ENCODE measurements around the gene ANAPC16. TPM values are rescaled to one million over a fixed set of nuclear protein-coding genes. Genes with fewer than 3 reads are reported as not detected.
A peak's percentile ranks its signal among the peaks of the same experiment; 100 is the strongest.
"Not testable (repeated sequence)": the region's sequence is repeated elsewhere in the genome, so short reads cannot be mapped to it uniquely, and the experiment has no call there.

Gene ANAPC16
- total RNA-seq, 2 donors from 2014 or later = 44.0 to 46.7 TPM

GRCh38 chr10:72245949-72246525 is 30.2 kb downstream of the ANAPC16 start:
- H3K27me3 ChIP-seq (replicated peaks; ENCODE audit: insufficient read depth) = no peaks in the 10 kb centered on the region
- H3K36me3 ChIP-seq = no peaks in the 10 kb centered on the region
- H3K9me3 ChIP-seq = no peaks in the 10 kb centered on the region
- peak overlapping the region; percentile 90 to 96 for H3K27ac ChIP-seq
- DNase-seq (ENCODE audit: low spot score) (no peak), ATAC-seq (ENCODE audit: insufficient number of reproducible peaks, low FRiP score, low read depth) (no peak)
- H3K4me3 ChIP-seq = no peak overlapping the region
- H3K4me1 ChIP-seq (ENCODE audit: control insufficient read depth in 1 of 2, low read depth in 2 of 2) = peaks cover 75 to 94% of the 10 kb centered on the region in 2 donors
- TF ChIP-seq CTCF (IDR thresholded peaks at IDR 0.05) = no peak

- DNase-seq (ENCODE audit: low spot score) (peak; percentile 71), ATAC-seq (ENCODE audit: insufficient number of reproducible peaks, low FRiP score, low read depth) (peak; percentile 75)
- Histone ChIP-seq H3K4me3 (peak overlapping the region; percentile 49), H3K9me3 (no peaks in the 10 kb centered on the region), H3K4me1 (ENCODE audit: control insufficient read depth in 1 of 2, low read depth in 2 of 2) (peaks cover 67 to 94% of the 10 kb centered on the region in 2 donors), H3K36me3 (no peaks in the 10 kb centered on the region), H3K27me3 (replicated peaks; ENCODE audit: insufficient read depth) (no peaks in the 10 kb centered on the region), H3K27ac (peak overlapping the region; percentile 90 to 96)
- TF ChIP-seq CTCF (IDR thresholded peaks at IDR 0.05) = no peak
These were observed 32.8 kb downstream of the ANAPC16 start for GRCh38 chr10:72248468-72249151.

DNA sequence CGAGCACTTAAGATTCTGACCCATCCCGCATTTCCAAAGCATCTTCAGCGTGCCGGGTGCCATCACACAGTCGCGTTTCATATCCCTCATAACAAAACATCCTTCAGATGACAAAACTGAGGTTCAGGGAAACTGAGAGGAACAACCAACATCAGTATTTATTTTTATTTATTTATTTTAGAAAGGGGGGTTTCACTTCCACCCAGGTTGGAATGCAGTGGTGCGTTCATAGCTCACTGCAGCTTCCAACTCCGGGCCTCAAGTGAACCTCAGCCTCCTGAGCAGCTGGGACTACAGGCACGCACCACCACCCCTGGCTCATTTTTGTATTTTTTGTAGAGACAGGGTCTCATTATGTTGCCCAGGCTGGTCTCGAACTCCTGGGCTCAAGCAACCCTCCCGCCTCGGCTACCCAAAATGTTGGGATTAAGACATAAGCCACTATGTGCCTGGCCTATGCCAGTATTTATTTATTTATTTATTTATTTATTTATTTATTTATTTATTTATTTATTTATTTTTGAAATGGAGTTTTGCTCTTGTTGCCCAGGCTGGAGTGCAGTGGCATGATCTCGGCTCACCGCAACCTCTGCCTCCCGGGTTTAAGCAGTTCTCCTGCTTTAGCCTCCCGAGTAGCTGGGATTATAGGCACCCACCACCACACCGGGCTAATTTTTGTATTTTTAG is 33.5 kb downstream of the ANAPC16 start:
- not testable (repeated sequence) for H3K36me3 ChIP-seq; ATAC-seq (ENCODE audit: insufficient number of reproducible peaks, low FRiP score, low read depth); H3K27me3 ChIP-seq (replicated peaks; ENCODE audit: insufficient read depth); H3K9me3 ChIP-seq; DNase-seq (ENCODE audit: low spot score)
- Histone ChIP-seq H3K27ac (peak overlapping the region; percentile 90 to 96), H3K4me1 (ENCODE audit: control insufficient read depth in 1 of 2, low read depth in 2 of 2) (peaks cover 71 to 94% of the 10 kb centered on the region in 2 donors), H3K4me3 (peak overlapping the region; percentile 49)

GRCh38 chr10:72250666-72251065 is 34.9 kb downstream of the ANAPC16 start:
- Histone ChIP-seq H3K27me3 (replicated peaks; ENCODE audit: insufficient read depth) (no peaks in the 10 kb centered on the region), H3K36me3 (no peaks in the 10 kb centered on the region), H3K27ac (peak overlapping the region; percentile 80 to 90), H3K4me1 (ENCODE audit: control insufficient read depth in 1 of 2, low read depth in 2 of 2) (peaks cover 71 to 94% of the 10 kb centered on the region in 2 donors), H3K4me3 (no peak overlapping the region), H3K9me3 (no peaks in the 10 kb centered on the region)
- no peak for TF ChIP-seq CTCF (IDR thresholded peaks at IDR 0.05)
- DNase-seq (ENCODE audit: low spot score) (no peak), ATAC-seq (ENCODE audit: insufficient number of reproducible peaks, low FRiP score, low read depth) (peak; percentile 19)

GRCh38 chr10:72251635-72252034 is 35.8 kb downstream of the ANAPC16 start:
- ATAC-seq (ENCODE audit: insufficient number of reproducible peaks, low FRiP score, low read depth) (no peak), DNase-seq (ENCODE audit: low spot score) (no peak)
- H3K27ac ChIP-seq = peak overlapping the region; percentile 80 to 90
- no peaks in the 10 kb centered on the region for H3K27me3 ChIP-seq (replicated peaks; ENCODE audit: insufficient read depth)
- H3K4me1 ChIP-seq (ENCODE audit: control insufficient read depth in 1 of 2, low read depth in 2 of 2) = peaks cover 71 to 96% of the 10 kb centered on the region in 2 donors
- TF ChIP-seq CTCF (IDR thresholded peaks at IDR 0.05) = no peak
- no peaks in the 10 kb centered on the region for H3K36me3 ChIP-seq
- no peak overlapping the region for H3K4me3 ChIP-seq
- H3K9me3 ChIP-seq = no peaks in the 10 kb centered on the region

Data from thoracic aorta (tissue), 2 donors.